NCI-H1417 treated with DMSO at 0.1 percent for 48 hours (cell line): ENCODE data around the gene PAPPA.

Experiments used
- DNase-seq: peaks from one replicate; lab custom pipeline; 2025; lab: John Stamatoyannopoulos, UW

Gene PAPPA

GRCh38 chr9:116276196-116276493, 122.6 kb downstream of the PAPPA start:
- DNase-seq = no peak

DNA sequence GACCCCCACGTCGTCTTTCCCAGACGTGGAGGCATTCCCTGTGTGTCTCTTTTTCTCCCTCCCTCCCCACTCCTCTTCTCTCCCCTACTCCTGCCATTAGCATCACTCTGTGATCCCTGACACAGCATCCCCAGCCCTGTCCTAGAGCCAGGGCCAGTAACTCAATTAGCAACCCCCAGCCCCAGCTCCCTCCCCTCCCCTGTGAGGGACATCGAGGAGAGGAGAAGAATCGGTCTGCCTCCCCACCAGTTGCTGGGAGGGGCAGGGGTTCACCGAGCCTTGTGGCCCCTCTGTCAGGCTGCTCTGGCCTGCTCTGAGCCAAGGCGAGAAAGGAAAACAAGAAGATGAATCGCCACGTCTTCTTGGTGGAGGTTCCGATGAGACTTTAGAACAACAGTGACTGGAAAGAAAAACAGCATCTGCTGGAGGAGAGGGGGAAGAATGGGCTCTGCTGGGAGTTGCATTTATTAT, 123.1 kb downstream of the PAPPA start:
- no peak for DNase-seq

- DNase-seq = no peak
These were observed 124.7 kb downstream of the PAPPA start for GRCh38 chr9:116278326-116278725.

DNA sequence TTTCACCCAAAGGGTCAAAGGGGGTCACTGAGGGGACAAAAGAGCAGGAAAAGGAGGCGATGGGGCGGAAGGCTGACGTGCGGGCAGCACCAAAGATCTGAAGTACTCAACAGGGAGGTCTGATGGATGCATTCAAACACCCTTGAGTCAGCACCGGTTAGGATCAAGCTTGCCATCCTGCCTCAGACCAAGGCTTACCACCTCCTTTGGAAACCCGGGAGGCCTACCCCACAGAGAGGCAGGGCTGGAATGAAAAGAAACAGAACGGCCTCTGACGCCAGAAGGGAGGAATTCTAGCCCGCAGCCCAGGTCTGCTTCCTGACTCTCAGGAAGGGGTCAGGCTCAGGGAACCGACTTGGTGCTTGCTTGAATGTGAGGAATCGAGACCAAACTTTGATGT, 125.6 kb downstream of the PAPPA start:
- no peak for DNase-seq

DNA sequence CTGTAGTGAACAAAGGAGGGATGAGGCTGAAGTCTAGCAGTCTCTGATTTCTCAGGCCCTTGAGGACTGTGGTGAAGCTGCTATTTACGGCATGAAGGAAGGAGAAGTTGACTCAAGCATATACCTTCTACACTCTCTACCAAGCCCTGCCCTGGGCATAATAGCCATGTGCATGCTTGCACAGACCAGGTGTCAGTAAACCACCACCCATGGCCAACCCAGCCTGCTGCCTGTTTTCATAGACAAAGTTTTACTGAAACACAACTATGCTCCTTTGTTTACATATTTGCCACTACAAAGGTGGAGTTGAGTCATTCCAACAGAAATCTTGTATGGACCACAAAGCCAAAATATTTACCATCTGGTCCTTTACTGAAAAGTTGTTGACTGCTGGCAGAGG, 126.9 kb downstream of the PAPPA start:
- no peak for DNase-seq

GRCh38 chr9:116282597-116282996, 129.0 kb downstream of the PAPPA start:
- peak; percentile 42 for DNase-seq

- DNase-seq = no peak
These were observed 130.9 kb downstream of the PAPPA start for GRCh38 chr9:116284518-116284917.

GRCh38 chr9:116285320-116285719, 131.7 kb downstream of the PAPPA start:
- DNase-seq = no peak

DNA sequence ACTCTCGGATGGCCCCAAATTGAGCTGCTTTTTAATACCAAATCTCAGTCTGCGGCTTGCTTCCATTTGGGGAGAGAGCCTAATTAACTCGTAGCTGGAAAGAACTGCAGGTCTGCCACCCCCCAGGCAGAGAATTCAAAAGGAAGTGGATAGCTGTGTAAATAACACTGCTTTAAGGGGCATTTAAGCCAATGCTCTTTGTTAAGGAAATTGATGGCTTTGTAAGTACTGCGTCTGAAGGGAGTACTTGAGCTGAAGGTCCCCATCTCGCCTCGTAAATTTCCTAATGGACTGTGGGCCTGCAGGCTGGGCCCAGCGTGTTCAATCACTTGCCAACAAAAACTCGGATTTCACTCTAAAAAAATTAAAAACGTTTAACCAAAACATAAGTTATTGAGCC, 132.7 kb downstream of the PAPPA start:
- DNase-seq = peak; percentile 98

GRCh38 chr9:116287721-116288120, 134.1 kb downstream of the PAPPA start:
- no peak for DNase-seq

GRCh38 chr9:116288658-116289057, 135.1 kb downstream of the PAPPA start:
- DNase-seq = no peak

GRCh38 chr9:116297346-116297745, 143.8 kb downstream of the PAPPA start:
- DNase-seq = no peak

GRCh38 chr9:116298249-116298648, 144.7 kb downstream of the PAPPA start:
- no peak for DNase-seq

- no peak for DNase-seq
These were observed 145.3 kb downstream of the PAPPA start for GRCh38 chr9:116298878-116299391.

- DNase-seq = no peak
These were observed 146.8 kb downstream of the PAPPA start for GRCh38 chr9:116300360-116300870.

DNA sequence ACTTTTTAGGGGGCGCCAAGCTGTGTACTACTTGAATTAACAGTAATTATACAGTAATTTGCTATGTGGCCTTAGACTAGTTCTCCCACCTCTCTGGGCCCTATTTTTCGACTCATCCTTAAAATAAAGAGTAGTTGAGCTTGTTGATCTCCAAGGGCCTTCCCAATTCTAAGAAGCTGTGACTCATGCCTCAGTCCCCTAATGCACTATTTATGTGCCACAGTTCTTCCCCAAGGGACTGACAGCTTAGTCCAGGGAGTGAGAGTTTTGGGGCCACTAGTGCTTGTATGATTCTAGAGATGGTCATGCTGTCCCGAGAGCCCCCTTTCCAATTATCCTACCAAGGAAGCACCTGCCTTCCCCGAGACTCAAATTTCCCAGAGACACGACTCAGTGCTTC, 149.7 kb downstream of the PAPPA start:
- no peak for DNase-seq

DNA sequence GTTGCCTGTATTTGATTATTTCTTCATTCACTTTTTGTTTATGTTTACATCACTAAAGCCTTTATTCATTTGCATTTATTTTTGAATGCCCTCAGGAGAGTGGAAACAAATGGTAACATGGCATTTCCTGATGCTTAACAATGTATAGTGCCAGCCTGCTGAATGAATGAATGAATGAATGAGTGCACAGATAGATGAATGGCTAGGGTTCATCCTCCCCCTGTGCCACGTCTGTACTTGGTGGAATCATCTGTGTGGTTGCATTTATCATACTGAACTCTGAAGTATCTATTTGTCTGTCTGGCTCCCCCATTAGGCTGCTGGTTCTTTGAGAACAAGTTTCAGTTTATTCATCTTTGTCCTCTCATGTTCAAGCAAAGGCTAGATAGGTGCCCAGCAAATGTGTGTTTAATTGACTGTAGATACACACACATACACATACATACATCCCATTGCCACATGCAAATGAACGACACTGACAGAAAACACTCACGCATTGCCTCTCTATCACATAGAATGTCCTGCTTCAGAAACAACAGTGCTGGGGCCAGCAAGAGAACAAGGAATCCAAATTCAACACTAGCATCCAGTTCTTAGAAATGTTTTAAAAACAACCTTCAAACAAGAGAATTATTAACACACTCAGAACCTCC, 150.4 kb downstream of the PAPPA start:
- DNase-seq = no peak

DNA sequence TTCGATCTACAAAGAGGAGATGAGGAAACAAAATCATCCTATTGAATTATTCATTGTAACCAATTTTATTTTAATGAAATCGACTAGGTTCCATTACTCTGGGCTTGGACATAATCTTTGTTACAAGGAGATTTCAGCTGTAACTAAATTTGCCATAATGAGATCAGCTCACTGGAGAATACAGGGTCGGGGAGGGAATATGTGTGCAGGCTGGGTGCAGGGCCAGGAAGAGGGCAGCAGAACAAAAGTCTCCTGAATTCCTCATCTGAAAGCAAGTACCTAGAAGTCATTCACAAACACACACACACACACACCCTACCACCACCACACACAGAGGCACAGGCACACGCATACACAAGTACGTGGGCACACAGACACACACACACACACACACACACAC, 151.2 kb downstream of the PAPPA start:
- no peak for DNase-seq

GRCh38 chr9:116308076-116308475, 154.5 kb downstream of the PAPPA start:
- DNase-seq = no peak

GRCh38 chr9:116309900-116310611, 156.5 kb downstream of the PAPPA start:
- DNase-seq = no peak

DNA sequence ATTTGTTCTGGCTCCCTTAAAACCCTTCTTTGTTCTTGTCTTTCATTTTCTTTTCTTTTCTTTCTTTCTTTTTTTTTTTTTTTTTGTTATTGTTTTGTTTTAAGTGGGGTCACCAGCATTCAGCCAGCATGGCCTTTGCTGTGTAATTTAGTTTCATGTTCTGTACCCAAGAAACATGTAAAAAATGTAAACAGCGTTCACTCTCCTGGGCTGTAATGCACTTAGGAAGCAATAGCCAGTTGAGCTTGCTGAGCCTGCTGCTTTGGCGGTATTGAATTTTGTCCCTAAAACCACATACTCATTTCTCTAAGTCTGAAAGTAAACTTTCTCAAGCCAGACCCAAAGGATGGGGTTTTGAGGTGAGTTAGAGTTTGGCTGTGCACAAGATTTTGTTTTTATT, 158.6 kb downstream of the PAPPA start:
- no peak for DNase-seq

DNA sequence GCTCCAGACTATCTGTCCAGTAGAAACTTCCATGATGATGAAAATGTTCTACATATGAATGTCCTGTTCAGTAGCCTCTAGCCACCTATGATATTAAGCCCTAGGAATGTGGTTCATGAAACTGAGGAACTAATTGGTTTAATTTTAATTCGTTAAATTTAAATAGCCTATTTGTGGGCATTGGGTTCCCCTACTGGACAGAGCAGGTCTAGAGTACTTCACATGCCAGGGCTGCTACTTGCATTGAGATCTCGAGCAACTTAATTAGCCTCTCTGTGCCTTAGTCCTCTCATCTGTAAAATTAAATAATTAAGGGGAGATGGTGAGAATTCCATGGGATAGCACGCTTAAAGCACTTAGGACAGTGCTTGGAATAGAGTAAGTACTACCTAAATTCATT, 160.0 kb downstream of the PAPPA start:
- DNase-seq = no peak

- no peak for DNase-seq
These were observed 162.7 kb downstream of the PAPPA start for GRCh38 chr9:116316246-116316645.

- no peak for DNase-seq
These were observed 163.9 kb downstream of the PAPPA start for GRCh38 chr9:116317503-116317902.
